ENCODE data around the gene ING1.
A peak's percentile ranks its signal among the peaks of the same experiment; 100 is the strongest.
"Not testable (repeated sequence)": the region's sequence is repeated elsewhere in the genome, so short reads cannot be mapped to it uniquely, and the experiment has no call there.

Gene ING1

DNA sequence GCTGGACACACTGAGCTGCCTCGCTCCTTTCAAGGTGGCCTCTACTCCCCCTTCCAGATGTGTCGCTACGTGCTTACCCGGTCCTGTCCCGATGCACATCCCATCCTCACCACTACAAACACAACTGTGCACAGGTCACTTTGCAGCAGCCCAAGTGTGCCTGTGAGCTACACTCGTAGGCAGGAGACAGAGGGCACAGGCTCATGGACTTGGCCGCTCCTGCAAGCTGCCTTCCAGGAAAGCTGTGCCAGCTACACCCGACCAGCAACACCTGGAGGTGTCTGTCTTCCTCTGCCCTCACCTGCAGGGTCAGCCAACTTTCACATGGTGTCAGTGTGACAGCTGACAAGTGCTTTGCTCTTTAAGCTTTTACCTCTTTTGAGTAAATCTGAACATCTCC is 23.0 kb upstream of the ING1 start:
- Histone ChIP-seq H3K36me3 (ENCODE audit: insufficient read depth, low read length) (peaks cover 20% of the 10 kb centered on the region; the same call in 1 of the 2 replicates), H3K9me2 (replicated peaks; ENCODE audit: low read depth, low read length) (no peaks in the 10 kb centered on the region), H2AFZ (ENCODE audit: low read length) (no peak overlapping the region), H3K4me1 (ENCODE audit: insufficient read depth, low read length, poor library complexity, severe bottlenecking) (no peaks in the 10 kb centered on the region), H3K9me3 (ENCODE audit: insufficient read depth, low read depth, low read length) (no peaks in the 10 kb centered on the region), H3K27me3 (ENCODE audit: insufficient read depth, low read length, poor library complexity, severe bottlenecking) (no peaks in the 10 kb centered on the region), H3K79me2 (ENCODE audit: insufficient read depth, low read length) (no peaks in the 10 kb centered on the region), H3K4me2 (ENCODE audit: low read depth, low read length, poor library complexity, severe bottlenecking) (no peak overlapping the region), H4K20me1 (ENCODE audit: insufficient read depth, low read length, poor library complexity, severe bottlenecking) (no peaks in the 10 kb centered on the region), H3F3A (ENCODE audit: low read depth) (no peaks in the 10 kb centered on the region), H3K4me3 (ENCODE audit: low read length, poor library complexity, severe bottlenecking) (no peak overlapping the region), H3K9ac (ENCODE audit: low read depth, low read length, poor library complexity, severe bottlenecking) (no peak overlapping the region)
- TF ChIP-seq, protein P1, sequence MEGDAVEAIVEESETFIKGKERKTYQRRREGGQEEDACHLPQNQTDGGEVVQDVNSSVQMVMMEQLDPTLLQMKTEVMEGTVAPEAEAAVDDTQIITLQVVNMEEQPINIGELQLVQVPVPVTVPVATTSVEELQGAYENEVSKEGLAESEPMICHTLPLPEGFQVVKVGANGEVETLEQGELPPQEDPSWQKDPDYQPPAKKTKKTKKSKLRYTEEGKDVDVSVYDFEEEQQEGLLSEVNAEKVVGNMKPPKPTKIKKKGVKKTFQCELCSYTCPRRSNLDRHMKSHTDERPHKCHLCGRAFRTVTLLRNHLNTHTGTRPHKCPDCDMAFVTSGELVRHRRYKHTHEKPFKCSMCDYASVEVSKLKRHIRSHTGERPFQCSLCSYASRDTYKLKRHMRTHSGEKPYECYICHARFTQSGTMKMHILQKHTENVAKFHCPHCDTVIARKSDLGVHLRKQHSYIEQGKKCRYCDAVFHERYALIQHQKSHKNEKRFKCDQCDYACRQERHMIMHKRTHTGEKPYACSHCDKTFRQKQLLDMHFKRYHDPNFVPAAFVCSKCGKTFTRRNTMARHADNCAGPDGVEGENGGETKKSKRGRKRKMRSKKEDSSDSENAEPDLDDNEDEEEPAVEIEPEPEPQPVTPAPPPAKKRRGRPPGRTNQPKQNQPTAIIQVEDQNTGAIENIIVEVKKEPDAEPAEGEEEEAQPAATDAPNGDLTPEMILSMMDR (conservative IDR thresholded peaks at IDR 0.05; ENCODE audit: low read length): no peak
- TF ChIP-seq EZH2phosphoT487 (IDR thresholded peaks at IDR 0.05; ENCODE audit: borderline replicate concordance): no peak

DNA sequence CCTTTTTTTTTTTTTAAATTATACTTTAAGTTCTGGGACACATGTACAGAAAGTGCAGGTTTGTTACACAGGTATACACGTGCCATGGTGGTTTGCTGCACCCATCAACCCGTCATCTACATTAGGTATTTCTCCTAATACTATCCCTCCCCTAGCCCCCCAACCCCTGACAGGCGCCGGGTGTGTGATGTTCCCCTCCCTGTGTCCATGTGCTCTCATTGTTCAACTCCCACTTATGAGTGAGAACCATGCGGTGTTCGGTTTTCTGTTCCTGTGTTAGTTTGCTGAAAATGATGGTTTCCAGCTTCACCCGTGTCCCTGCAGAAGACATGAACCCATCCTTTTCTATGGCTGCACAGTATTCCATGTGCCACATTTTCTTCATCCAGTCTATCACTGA is 17.7 kb upstream of the ING1 start:
- Histone ChIP-seq H3K4me2 (ENCODE audit: low read depth, low read length, poor library complexity, severe bottlenecking) (peak overlapping the region; percentile 65), H3K4me1 (ENCODE audit: insufficient read depth, low read length, poor library complexity, severe bottlenecking) (peaks cover 37% of the 10 kb centered on the region), H3K79me2 (ENCODE audit: insufficient read depth, low read length) (peaks cover 32% of the 10 kb centered on the region; the same call in 1 of the 2 replicates)
- H3K27me3 ChIP-seq (ENCODE audit: insufficient read depth, low read length, poor library complexity, severe bottlenecking); H3K36me3 ChIP-seq (ENCODE audit: insufficient read depth, low read length); H3K9me2 ChIP-seq (replicated peaks; ENCODE audit: low read depth, low read length); H3F3A ChIP-seq (ENCODE audit: low read depth); H4K20me1 ChIP-seq (ENCODE audit: insufficient read depth, low read length, poor library complexity, severe bottlenecking); H2AFZ ChIP-seq (ENCODE audit: low read length); H3K4me3 ChIP-seq (ENCODE audit: low read length, poor library complexity, severe bottlenecking); H3K9me3 ChIP-seq (ENCODE audit: insufficient read depth, low read depth, low read length); H3K9ac ChIP-seq (ENCODE audit: low read depth, low read length, poor library complexity, severe bottlenecking): not testable (repeated sequence)

DNA sequence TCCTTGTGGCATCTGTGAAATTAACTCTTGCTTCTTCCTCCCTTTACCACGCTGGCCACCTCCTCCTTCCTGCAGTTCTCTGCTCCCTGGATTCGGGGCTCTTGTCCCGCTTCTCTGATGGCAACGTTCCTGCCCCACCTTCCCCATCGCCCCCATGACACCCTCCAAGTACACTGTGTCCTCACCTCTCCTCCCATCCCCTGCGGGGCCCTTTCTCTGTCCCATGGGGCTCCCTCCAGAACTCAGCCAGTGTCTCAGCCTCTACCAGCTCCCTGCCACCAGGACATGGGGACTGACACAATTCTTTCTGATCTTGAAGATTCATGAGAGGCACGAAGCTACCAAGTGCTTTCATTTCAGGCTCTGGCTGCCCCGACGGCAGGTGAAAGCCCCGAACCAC is 16.7 kb upstream of the ING1 start:
- TF ChIP-seq EZH2phosphoT487 (IDR thresholded peaks at IDR 0.05; ENCODE audit: borderline replicate concordance): no peak
- TF ChIP-seq, protein P1 (conservative IDR thresholded peaks at IDR 0.05; ENCODE audit: low read length): no peak
- H3K79me2 ChIP-seq (ENCODE audit: insufficient read depth, low read length): peaks cover 40% of the 10 kb centered on the region; the same call in 1 of the 2 replicates
- peak overlapping the region; percentile 65 for H3K4me2 ChIP-seq (ENCODE audit: low read depth, low read length, poor library complexity, severe bottlenecking)
- H3K4me1 ChIP-seq (ENCODE audit: insufficient read depth, low read length, poor library complexity, severe bottlenecking): peaks cover 47% of the 10 kb centered on the region
- peaks cover 16% of the 10 kb centered on the region for H4K20me1 ChIP-seq (ENCODE audit: insufficient read depth, low read length, poor library complexity, severe bottlenecking)
- no peaks in the 10 kb centered on the region for H3F3A ChIP-seq (ENCODE audit: low read depth)
- no peaks in the 10 kb centered on the region for H3K27me3 ChIP-seq (ENCODE audit: insufficient read depth, low read length, poor library complexity, severe bottlenecking)
- peaks cover 14% of the 10 kb centered on the region for H3K36me3 ChIP-seq (ENCODE audit: insufficient read depth, low read length)
- peak overlapping the region; percentile 26 for H3K9ac ChIP-seq (ENCODE audit: low read depth, low read length, poor library complexity, severe bottlenecking)
- no peak overlapping the region for H2AFZ ChIP-seq (ENCODE audit: low read length)
- H3K4me3 ChIP-seq (ENCODE audit: low read length, poor library complexity, severe bottlenecking): no peak overlapping the region
- H3K9me3 ChIP-seq (ENCODE audit: insufficient read depth, low read depth, low read length): no peaks in the 10 kb centered on the region
- H3K9me2 ChIP-seq (replicated peaks; ENCODE audit: low read depth, low read length): no peaks in the 10 kb centered on the region

DNA sequence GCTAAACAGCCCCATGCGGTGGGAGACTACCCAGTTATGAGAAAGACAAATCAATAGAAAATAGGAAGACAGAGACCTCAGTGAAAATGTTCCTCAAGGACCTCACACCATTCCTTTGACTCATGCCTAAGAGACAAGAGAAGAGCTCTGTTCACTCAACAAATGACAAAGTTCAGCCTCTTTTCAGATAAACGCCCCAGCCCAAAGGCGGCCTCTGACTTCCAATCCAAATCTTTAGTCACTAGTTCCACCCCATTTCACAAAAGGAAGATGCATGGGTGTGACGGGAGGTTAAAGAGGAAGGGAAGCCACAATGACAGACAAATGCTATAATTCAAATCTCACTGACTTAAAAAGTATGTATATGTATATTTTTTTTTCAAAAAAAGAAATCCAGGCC is 15.7 kb upstream of the ING1 start:
- Histone ChIP-seq H3K4me3 (ENCODE audit: low read length, poor library complexity, severe bottlenecking) (no peak overlapping the region), H3K9me3 (ENCODE audit: insufficient read depth, low read depth, low read length) (no peaks in the 10 kb centered on the region), H3K79me2 (ENCODE audit: insufficient read depth, low read length) (peaks cover 50% of the 10 kb centered on the region), H4K20me1 (ENCODE audit: insufficient read depth, low read length, poor library complexity, severe bottlenecking) (peaks cover 20% of the 10 kb centered on the region), H2AFZ (ENCODE audit: low read length) (no peak overlapping the region), H3K9ac (ENCODE audit: low read depth, low read length, poor library complexity, severe bottlenecking) (peak overlapping the region; percentile 39), H3K36me3 (ENCODE audit: insufficient read depth, low read length) (peaks cover 14% of the 10 kb centered on the region), H3K9me2 (replicated peaks; ENCODE audit: low read depth, low read length) (no peaks in the 10 kb centered on the region), H3K4me1 (ENCODE audit: insufficient read depth, low read length, poor library complexity, severe bottlenecking) (peaks cover 58% of the 10 kb centered on the region), H3K4me2 (ENCODE audit: low read depth, low read length, poor library complexity, severe bottlenecking) (peak overlapping the region; percentile 65), H3K27me3 (ENCODE audit: insufficient read depth, low read length, poor library complexity, severe bottlenecking) (no peaks in the 10 kb centered on the region), H3F3A (ENCODE audit: low read depth) (no peaks in the 10 kb centered on the region)
- TF ChIP-seq, protein P1 (conservative IDR thresholded peaks at IDR 0.05; ENCODE audit: low read length): no peak
- TF ChIP-seq EZH2phosphoT487 (IDR thresholded peaks at IDR 0.05; ENCODE audit: borderline replicate concordance): no peak

All from Loucy (cell line).